Astrocyte (in vitro differentiated cells and primary cell): ENCODE results near the gene DNAAF3. TPM values are rescaled to one million over a fixed set of nuclear protein-coding genes. Genes with fewer than 3 reads are reported as not detected.

Source experiments
- DNase-seq: peaks from one replicate; pipeline ENCODE4 v3.0.0-alpha.2; 2010; ENCODE audit warnings: low read depth
- FAIRE-seq: peaks from 2 replicates; lab custom pipeline; 2011; peaks lifted over from hg19 to GRCh38; lab: Jason Lieb, UNC
- H2AFZ ChIP-seq: 2 replicates; pipeline ENCODE4 v1.6.0; 2012; ENCODE audit warnings: low read depth, low read length, inconsistent platforms
- H3K27ac ChIP-seq: 2 replicates; pipeline ENCODE4 v1.5.1; 2011; ENCODE audit warnings: low read depth, low read length, inconsistent platforms
- H3K27me3 ChIP-seq: 2 replicates; pipeline ENCODE4 v1.6.0; 2011; ENCODE audit warnings: low read length, inconsistent platforms; ENCODE audit not compliant: insufficient read depth
- H3K36me3 ChIP-seq: 2 replicates; pipeline ENCODE4 v1.5.1; 2011; ENCODE audit warnings: low read length, inconsistent platforms; ENCODE audit not compliant: insufficient read depth
- H3K4me1 ChIP-seq: 2 replicates; pipeline ENCODE4 v1.5.1; 2011; ENCODE audit warnings: low read length, inconsistent platforms; ENCODE audit not compliant: insufficient read depth
- H3K4me2 ChIP-seq: 2 replicates; pipeline ENCODE4 v1.6.0; 2012; ENCODE audit warnings: low read length, inconsistent platforms
- H3K4me3 ChIP-seq: 2 replicates; pipeline ENCODE4 v1.5.1; 2011; ENCODE audit warnings: low read depth, mild to moderate bottlenecking, low read length, inconsistent platforms; ENCODE audit not compliant: insufficient read depth
- H3K79me2 ChIP-seq: 2 replicates; pipeline ENCODE4 v1.6.0; 2012; ENCODE audit warnings: mild to moderate bottlenecking, low read length, inconsistent platforms; ENCODE audit not compliant: insufficient read depth
- H3K9ac ChIP-seq: 2 replicates; pipeline ENCODE4 v1.6.0; 2012; ENCODE audit warnings: mild to moderate bottlenecking, low read length, inconsistent platforms
- H3K9me3 ChIP-seq: 2 replicates; pipeline ENCODE4 v1.5.1; 2012; ENCODE audit warnings: low read depth, mild to moderate bottlenecking, low read length, inconsistent platforms; ENCODE audit not compliant: insufficient read depth
- H4K20me1 ChIP-seq: 2 replicates; pipeline ENCODE4 v1.6.0; 2012; ENCODE audit warnings: low read length, inconsistent platforms; ENCODE audit not compliant: insufficient read depth
- H3K27ac Mint-ChIP-seq: one replicate; pipeline ENCODE4 v1.8.0; 2021; ENCODE audit warnings: mild to moderate bottlenecking, mixed read lengths; ENCODE audit not compliant: unreplicated experiment
- H3K27me3 Mint-ChIP-seq: one replicate; pipeline ENCODE4 v1.8.0; 2021; ENCODE audit warnings: low read depth, mixed read lengths; ENCODE audit not compliant: unreplicated experiment
- H3K36me3 Mint-ChIP-seq: one replicate; pipeline ENCODE4 v1.8.0; 2021; ENCODE audit warnings: low read depth, mixed read lengths; ENCODE audit not compliant: unreplicated experiment
- H3K4me1 Mint-ChIP-seq: one replicate; pipeline ENCODE4 v1.8.0; 2021; ENCODE audit warnings: low read depth, mixed read lengths; ENCODE audit not compliant: unreplicated experiment
- H3K4me3 Mint-ChIP-seq: one replicate; pipeline ENCODE4 v1.8.0; 2021; ENCODE audit warnings: mild to moderate bottlenecking, moderate library complexity, mixed read lengths; ENCODE audit not compliant: unreplicated experiment
- H3K9me3 Mint-ChIP-seq: one replicate; pipeline ENCODE4 v1.8.0; 2021; ENCODE audit warnings: mild to moderate bottlenecking, mixed read lengths; ENCODE audit not compliant: unreplicated experiment
- EZH2 ChIP-seq: IDR thresholded peaks from 2 replicates; pipeline ENCODE4 v1.6.1; 2012; ENCODE audit warnings: mild to moderate bottlenecking, low read length, inconsistent platforms; ENCODE audit not compliant: insufficient read depth
- total RNA-seq: library from RNA; stranded (reverse); gene quantifications from 2 replicates; pipeline ENCODE4 v1.2.1, GENCODE V29; 2021
- TF ChIP-seq, protein P1 (sequence below): IDR thresholded peaks from 2 replicates; pipeline ENCODE4 v1.5.1; 2011; ENCODE audit warnings: low read depth, mild to moderate bottlenecking, inconsistent platforms, low read length, moderate library complexity; ENCODE audit not compliant: insufficient read depth

DNAAF3 gene
- total RNA-seq, 1 donor from 2014 or later = 1.3 TPM

DNA sequence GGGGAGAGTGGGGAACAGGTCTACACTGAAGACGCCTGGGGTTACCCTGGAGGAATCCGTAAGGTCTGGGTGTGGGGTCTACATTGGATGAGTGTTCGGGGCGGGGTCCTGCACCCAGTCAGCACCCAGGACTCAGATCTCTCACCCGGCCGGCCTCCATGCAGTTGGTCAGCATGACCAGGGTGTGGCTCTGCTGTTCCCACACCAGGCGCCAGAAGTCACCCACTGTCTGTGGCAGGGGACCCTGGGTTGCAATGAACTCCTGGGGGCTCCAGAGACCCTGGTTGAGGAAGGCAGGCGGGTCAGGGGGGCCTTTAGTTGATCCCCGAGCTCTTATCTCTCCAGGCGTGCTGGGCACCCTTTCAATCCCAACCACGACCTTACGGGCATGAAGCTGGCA, 19.7 kb upstream of the DNAAF3 start:
- Histone ChIP-seq H3K9ac (no peak overlapping the region), H2AFZ (no peak overlapping the region), H4K20me1 (no peaks in the 10 kb centered on the region), H3K79me2 (no peaks in the 10 kb centered on the region), H3K4me2 (no peak overlapping the region), H3K36me3 (no peaks in the 10 kb centered on the region), H3K4me1 (peaks cover 3% of the 10 kb centered on the region), H3K27ac (no peak overlapping the region), H3K9me3 (no peaks in the 10 kb centered on the region), H3K27me3 (peaks cover 5% of the 10 kb centered on the region), H3K4me3 (no peak overlapping the region)
- TF ChIP-seq EZH2 = no peak
- TF ChIP-seq, protein P1, sequence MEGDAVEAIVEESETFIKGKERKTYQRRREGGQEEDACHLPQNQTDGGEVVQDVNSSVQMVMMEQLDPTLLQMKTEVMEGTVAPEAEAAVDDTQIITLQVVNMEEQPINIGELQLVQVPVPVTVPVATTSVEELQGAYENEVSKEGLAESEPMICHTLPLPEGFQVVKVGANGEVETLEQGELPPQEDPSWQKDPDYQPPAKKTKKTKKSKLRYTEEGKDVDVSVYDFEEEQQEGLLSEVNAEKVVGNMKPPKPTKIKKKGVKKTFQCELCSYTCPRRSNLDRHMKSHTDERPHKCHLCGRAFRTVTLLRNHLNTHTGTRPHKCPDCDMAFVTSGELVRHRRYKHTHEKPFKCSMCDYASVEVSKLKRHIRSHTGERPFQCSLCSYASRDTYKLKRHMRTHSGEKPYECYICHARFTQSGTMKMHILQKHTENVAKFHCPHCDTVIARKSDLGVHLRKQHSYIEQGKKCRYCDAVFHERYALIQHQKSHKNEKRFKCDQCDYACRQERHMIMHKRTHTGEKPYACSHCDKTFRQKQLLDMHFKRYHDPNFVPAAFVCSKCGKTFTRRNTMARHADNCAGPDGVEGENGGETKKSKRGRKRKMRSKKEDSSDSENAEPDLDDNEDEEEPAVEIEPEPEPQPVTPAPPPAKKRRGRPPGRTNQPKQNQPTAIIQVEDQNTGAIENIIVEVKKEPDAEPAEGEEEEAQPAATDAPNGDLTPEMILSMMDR = no peak
- FAIRE-seq (no peak), DNase-seq (no peak)
- peaks cover 2% of the 10 kb centered on the region for H3K9me3 Mint-ChIP-seq
- no peak overlapping the region for H3K4me3 Mint-ChIP-seq
- H3K4me1 Mint-ChIP-seq = no peaks in the 10 kb centered on the region
- H3K27me3 Mint-ChIP-seq = peaks cover 43% of the 10 kb centered on the region
- no peak overlapping the region for H3K27ac Mint-ChIP-seq
- H3K36me3 Mint-ChIP-seq = no peaks in the 10 kb centered on the region

DNA sequence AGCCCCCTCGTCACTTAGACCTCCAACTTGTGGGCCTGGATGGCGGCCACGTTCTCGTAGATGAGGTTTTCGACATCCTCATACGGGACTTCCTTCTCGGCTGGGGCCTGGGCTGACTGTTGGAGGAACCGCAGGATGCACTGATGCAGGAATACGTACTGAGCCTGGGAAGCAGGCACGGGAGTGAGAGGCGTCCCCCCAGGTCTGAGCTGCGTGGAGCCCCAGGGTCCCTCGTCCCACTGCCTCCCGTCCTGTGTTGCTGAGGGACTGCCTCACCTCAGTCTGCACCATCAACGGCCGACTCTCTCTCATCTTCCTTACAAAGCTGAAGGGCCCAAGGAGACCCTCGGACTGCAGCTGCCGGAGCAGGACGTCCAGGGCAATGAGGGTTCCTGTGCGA, 15.3 kb upstream of the DNAAF3 start:
- DNase-seq = no peak
- FAIRE-seq = no peak
- TF ChIP-seq EZH2 = no peak
- Mint-ChIP-seq H3K4me1 (peaks cover 3% of the 10 kb centered on the region), H3K4me3 (no peak overlapping the region), H3K9me3 (peaks cover 2% of the 10 kb centered on the region), H3K36me3 (no peaks in the 10 kb centered on the region), H3K27ac (no peak overlapping the region), H3K27me3 (peaks cover 68% of the 10 kb centered on the region)
- Histone ChIP-seq H3K27me3 (peaks cover 9% of the 10 kb centered on the region), H3K4me3 (no peak overlapping the region), H2AFZ (no peak overlapping the region), H4K20me1 (peaks cover 6% of the 10 kb centered on the region), H3K27ac (no peak overlapping the region), H3K9ac (no peak overlapping the region), H3K36me3 (no peaks in the 10 kb centered on the region), H3K9me3 (no peaks in the 10 kb centered on the region), H3K4me2 (no peak overlapping the region), H3K4me1 (peaks cover 12% of the 10 kb centered on the region), H3K79me2 (no peaks in the 10 kb centered on the region)

DNA sequence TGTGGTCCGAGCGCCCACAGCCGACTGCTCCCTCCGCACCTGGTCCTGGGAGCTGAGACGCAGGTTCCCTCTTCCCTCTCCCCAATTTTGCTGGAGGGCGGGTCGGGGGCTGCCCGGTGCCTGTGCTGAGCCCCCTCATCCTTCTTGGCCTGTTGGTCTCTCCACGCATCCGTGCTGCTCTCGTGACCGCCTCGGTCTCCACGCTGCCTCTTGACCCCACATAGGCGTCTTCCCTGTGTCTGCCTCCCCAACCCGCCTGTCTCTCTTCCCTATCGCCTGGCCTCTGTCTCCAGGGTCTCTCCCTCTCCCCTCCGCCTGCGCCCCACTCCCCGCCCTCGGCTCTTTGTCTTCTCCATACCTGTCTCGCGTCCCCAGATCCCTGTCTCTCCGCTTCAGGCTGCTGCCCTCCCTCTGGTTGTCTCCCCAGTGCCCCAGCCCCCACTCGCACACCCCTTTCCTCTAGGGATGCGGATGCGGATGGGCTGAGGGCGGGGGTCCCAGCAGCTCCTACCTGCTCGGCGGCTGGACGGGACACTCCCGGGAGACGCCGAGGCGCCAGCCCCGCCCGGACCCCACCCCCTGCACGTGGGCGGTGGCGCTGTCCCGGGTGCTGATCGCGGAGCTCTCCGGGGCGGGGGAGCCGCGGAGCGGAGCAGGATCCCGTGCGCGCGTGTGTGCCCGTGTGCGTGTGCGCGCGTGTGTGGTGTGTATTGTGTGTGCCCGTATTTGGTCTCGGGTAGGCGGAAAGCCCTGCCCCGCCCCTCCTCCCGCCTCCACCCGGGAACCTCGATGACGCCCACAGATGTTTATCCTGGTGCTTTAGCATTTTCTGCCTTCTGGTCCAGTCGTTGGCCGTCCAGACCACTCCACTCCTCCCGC, 13.4 kb upstream of the DNAAF3 start, which contains the start of gene SYT5:
TSS of gene SYT5 (minus strand) at position 684 of the 879 bp plus-strand sequence. CDS start 1,248 bp downstream, outside the sequence.
- Histone ChIP-seq H3K27me3 (peaks cover 15% of the 10 kb centered on the region), H4K20me1 (peaks cover 6% of the 10 kb centered on the region), H3K4me3 (peak within 1 kb of the TSS; percentile 51), H3K27ac (peak within 1 kb of the TSS; percentile 50), H3K79me2 (no peaks in the 10 kb centered on the region), H3K36me3 (no peaks in the 10 kb centered on the region), H3K4me1 (peaks cover 12% of the 10 kb centered on the region), H3K9me3 (peaks cover 3% of the 10 kb centered on the region), H3K9ac (peak within 1 kb of the TSS; percentile 62), H2AFZ (peak within 1 kb of the TSS; percentile 81), H3K4me2 (peak within 1 kb of the TSS; percentile 89)
- Mint-ChIP-seq H3K4me3 (peak within 1 kb of the TSS; percentile 80), H3K27me3 (peaks cover 63% of the 10 kb centered on the region), H3K9me3 (peaks cover 2% of the 10 kb centered on the region), H3K27ac (peak within 1 kb of the TSS; percentile 78), H3K36me3 (no peaks in the 10 kb centered on the region), H3K4me1 (peaks cover 3% of the 10 kb centered on the region)
- FAIRE-seq (no peak), DNase-seq (no peak)
- TF ChIP-seq, protein P1 = no peak
- TF ChIP-seq EZH2 = no peak
